ENCODE data around the gene TBC1D8.

- TF ChIP-seq CTCF (IDR thresholded peaks at IDR 0.05) = no peak
- no peak for TF ChIP-seq POLR2AphosphoS5 (IDR thresholded peaks at IDR 0.05; ENCODE audit: low read depth, low read length)
- TF ChIP-seq SIN3A (IDR thresholded peaks at IDR 0.05; ENCODE audit: borderline replicate concordance, insufficient read depth, low read depth, low read length) = no peak
- TF ChIP-seq, protein P1, sequence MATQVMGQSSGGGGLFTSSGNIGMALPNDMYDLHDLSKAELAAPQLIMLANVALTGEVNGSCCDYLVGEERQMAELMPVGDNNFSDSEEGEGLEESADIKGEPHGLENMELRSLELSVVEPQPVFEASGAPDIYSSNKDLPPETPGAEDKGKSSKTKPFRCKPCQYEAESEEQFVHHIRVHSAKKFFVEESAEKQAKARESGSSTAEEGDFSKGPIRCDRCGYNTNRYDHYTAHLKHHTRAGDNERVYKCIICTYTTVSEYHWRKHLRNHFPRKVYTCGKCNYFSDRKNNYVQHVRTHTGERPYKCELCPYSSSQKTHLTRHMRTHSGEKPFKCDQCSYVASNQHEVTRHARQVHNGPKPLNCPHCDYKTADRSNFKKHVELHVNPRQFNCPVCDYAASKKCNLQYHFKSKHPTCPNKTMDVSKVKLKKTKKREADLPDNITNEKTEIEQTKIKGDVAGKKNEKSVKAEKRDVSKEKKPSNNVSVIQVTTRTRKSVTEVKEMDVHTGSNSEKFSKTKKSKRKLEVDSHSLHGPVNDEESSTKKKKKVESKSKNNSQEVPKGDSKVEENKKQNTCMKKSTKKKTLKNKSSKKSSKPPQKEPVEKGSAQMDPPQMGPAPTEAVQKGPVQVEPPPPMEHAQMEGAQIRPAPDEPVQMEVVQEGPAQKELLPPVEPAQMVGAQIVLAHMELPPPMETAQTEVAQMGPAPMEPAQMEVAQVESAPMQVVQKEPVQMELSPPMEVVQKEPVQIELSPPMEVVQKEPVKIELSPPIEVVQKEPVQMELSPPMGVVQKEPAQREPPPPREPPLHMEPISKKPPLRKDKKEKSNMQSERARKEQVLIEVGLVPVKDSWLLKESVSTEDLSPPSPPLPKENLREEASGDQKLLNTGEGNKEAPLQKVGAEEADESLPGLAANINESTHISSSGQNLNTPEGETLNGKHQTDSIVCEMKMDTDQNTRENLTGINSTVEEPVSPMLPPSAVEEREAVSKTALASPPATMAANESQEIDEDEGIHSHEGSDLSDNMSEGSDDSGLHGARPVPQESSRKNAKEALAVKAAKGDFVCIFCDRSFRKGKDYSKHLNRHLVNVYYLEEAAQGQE (IDR thresholded peaks at IDR 0.05; ENCODE audit: insufficient read depth in 1 of 2, low read depth in 2 of 2, low read length in 1 of 2) = no peak
- no peak for TF ChIP-seq TCF7L2 (IDR thresholded peaks at IDR 0.05; ENCODE audit: low read depth, low read length)
Measured at GRCh38 chr2:100957996-100958653, 193.1 kb downstream of the TBC1D8 start.

Data from Panc1 (cell line).